ENCODE results near the gene GLIS1. TPM values are rescaled to one million over a fixed set of nuclear protein-coding genes. Genes with fewer than 3 reads are reported as not detected.

GLIS1 gene
- total RNA-seq, 1 experiment from 2014 or later: 1.0 TPM

- DNase-seq (ENCODE audit: low spot score): no peak
Observed at GRCh38 chr1:53550201-53550741, 188.7 kb downstream of the GLIS1 start.

GRCh38 chr1:53549781-53550180 lies 189.2 kb downstream of the GLIS1 start:
- no peak for DNase-seq (ENCODE audit: low spot score)

GRCh38 chr1:53549287-53549686 lies 189.7 kb downstream of the GLIS1 start:
- no peak for DNase-seq (ENCODE audit: low spot score)

GRCh38 chr1:53548031-53548491 lies 190.9 kb downstream of the GLIS1 start:
- DNase-seq (ENCODE audit: low spot score): no peak

GRCh38 chr1:53547231-53547790 lies 191.7 kb downstream of the GLIS1 start:
- no peak for DNase-seq (ENCODE audit: low spot score)

- DNase-seq (ENCODE audit: low spot score): no peak
Observed at GRCh38 chr1:53546409-53547155, 192.4 kb downstream of the GLIS1 start.

- peak; percentile 81 for DNase-seq (ENCODE audit: low spot score)
Observed at GRCh38 chr1:53545663-53546408, 193.1 kb downstream of the GLIS1 start.

- no peak for DNase-seq (ENCODE audit: low spot score)
Observed at GRCh38 chr1:53544728-53545515, 194.0 kb downstream of the GLIS1 start.

GRCh38 chr1:53543778-53544695 lies 194.9 kb downstream of the GLIS1 start:
- DNase-seq (ENCODE audit: low spot score): no peak

- DNase-seq (ENCODE audit: low spot score): no peak
Observed at GRCh38 chr1:53543130-53543777, 195.7 kb downstream of the GLIS1 start.

GRCh38 chr1:53542551-53542950 lies 196.4 kb downstream of the GLIS1 start:
- DNase-seq (ENCODE audit: low spot score): no peak

- DNase-seq (ENCODE audit: low spot score): peak; percentile 95
Observed at GRCh38 chr1:53541761-53542550, 197.0 kb downstream of the GLIS1 start.

GRCh38 chr1:53541263-53541625 lies 197.7 kb downstream of the GLIS1 start:
- no peak for DNase-seq (ENCODE audit: low spot score)

- no peak for DNase-seq (ENCODE audit: low spot score)
Observed at GRCh38 chr1:53540604-53541262, 198.2 kb downstream of the GLIS1 start.

- DNase-seq (ENCODE audit: low spot score): no peak
Observed at GRCh38 chr1:53539711-53540603, 199.0 kb downstream of the GLIS1 start.

- no peak for DNase-seq (ENCODE audit: low spot score)
Observed at GRCh38 chr1:53539226-53539625, 199.7 kb downstream of the GLIS1 start.

- DNase-seq (ENCODE audit: low spot score): no peak
Observed at GRCh38 chr1:53536606-53537005, 202.4 kb downstream of the GLIS1 start.

- DNase-seq (ENCODE audit: low spot score): no peak
Observed at GRCh38 chr1:53535846-53536245, 203.1 kb downstream of the GLIS1 start.

All from H4 (cell line).